ENCODE measurements around the gene TSPYL4. TPM values are rescaled to one million over a fixed set of nuclear protein-coding genes. Genes with fewer than 3 reads are reported as not detected.

Gene TSPYL4
- total and polyA plus RNA-seq, 2 of the 8 experiments (the other 6 are each of a cell fraction or from before 2014, with no cell fraction given), result 20.5 to 22.6 TPM

GRCh38 chr6:116218866-116219265 is 35.0 kb downstream of the TSPYL4 start:
- no peaks in the 10 kb centered on the region for H3K79me2 ChIP-seq (ENCODE audit: control insufficient read depth in 1 of 2, insufficient read depth in 2 of 2, low read length in 2 of 2)

More at GRCh38 chr6:116218866-116219265, 35.0 kb downstream of the TSPYL4 start:
- no peak overlapping the region for H3K9ac ChIP-seq (replicated peaks in 1 of 4; ENCODE audit: extremely low read depth in 1 of 4, low read depth in 3 of 4, low read length in 3 of 4)
- no peak overlapping the region for H3K4me2 ChIP-seq (ENCODE audit: insufficient read depth in 1 of 2, low read depth in 2 of 2, low read length in 2 of 2)
- no peak for FAIRE-seq
- no peaks in the 10 kb centered on the region for H3K23me2 ChIP-seq (ENCODE audit: low read depth, low read length)
- no peak overlapping the region for H4K8ac ChIP-seq (ENCODE audit: extremely low read depth, insufficient read depth, low read length)
- peaks cover 0 to 1% of the 10 kb centered on the region in 2 experiments for H4K20me1 ChIP-seq (replicated peaks in 1 of 2; ENCODE audit: control insufficient read depth in 1 of 2, insufficient read depth in 2 of 2, low read length in 2 of 2)
- no peak overlapping the region for H4K91ac ChIP-seq (replicated peaks; ENCODE audit: insufficient read length, low read length)
- WGBS, 2 experiments (ENCODE audit: extremely low coverage in 1 of 2, insufficient coverage in 1 of 2, insufficient read length in 1 of 2, insufficient replicate concordance in 2 of 2, low coverage in 1 of 2, low lambda C conversion rate in 2 of 2, missing lambda C conversion rate in 1 of 2), result 92% methylated on average over 5 of the region's 5 CpGs; no CpG with 5 or more reads in 1 of the 2 experiments
- no peak overlapping the region for H2BK12ac ChIP-seq (ENCODE audit: low read depth, low read length)
- H3K27me3 ChIP-seq (replicated peaks in 1 of 4; ENCODE audit: control insufficient read depth in 3 of 4, extremely low read depth in 1 of 4, insufficient read depth in 3 of 4, low read length in 3 of 4), result no peaks in the 10 kb centered on the region
- ChIA-PET POLR2A (ENCODE audit: partially characterized antibody) (interaction anchor here (2.6 kb wide), 1 partner anchor 10 kb away, joined by 9 read pairs; no protein-coding TSS in a partner anchor), CTCF (ENCODE audit: partially characterized antibody) (interaction anchor here (0.5 to 2.9 kb wide), 11 partner anchors 10 to 344 kb away, joined by 3 to 30 read pairs (median 4); no protein-coding TSS in a partner anchor)
- no peak overlapping the region for H2AFZ ChIP-seq (ENCODE audit: low read length)
- no peaks in the 10 kb centered on the region for H3K4me1 ChIP-seq (replicated peaks in 1 of 4; ENCODE audit: control insufficient read depth in 3 of 4, insufficient read depth in 4 of 4, low read length in 3 of 4)
- no peaks in the 10 kb centered on the region for H3K79me1 ChIP-seq (ENCODE audit: low read depth, low read length)
- H3K36me3 ChIP-seq (ENCODE audit: control insufficient read depth in 2 of 4, insufficient read depth in 4 of 4, low read length in 3 of 4), result peaks cover 0 to 5% (median under 1%) of the 10 kb centered on the region in 4 experiments; a peak in 1 of 8 replicates
- no peak overlapping the region for H2AK5ac ChIP-seq (ENCODE audit: low read depth, low read length)
- no peak overlapping the region for H3K56ac ChIP-seq (replicated peaks; ENCODE audit: insufficient read length, low read depth, low read length)
- no peak overlapping the region for H4K5ac ChIP-seq (ENCODE audit: insufficient read length, low read depth, low read length)
- H3K4me3 ChIP-seq (ENCODE audit: extremely low read depth in 1 of 4, insufficient read depth in 2 of 4, low read depth in 3 of 4, low read length in 4 of 4), result no peak overlapping the region
- no peak overlapping the region for H2BK120ac ChIP-seq (replicated peaks; ENCODE audit: low read depth, low read length)
- no peak overlapping the region for H3K23ac ChIP-seq (ENCODE audit: insufficient read length)
- H3K14ac ChIP-seq (ENCODE audit: insufficient read length), result no peak overlapping the region
- no peak overlapping the region for H2BK5ac ChIP-seq (ENCODE audit: low read depth, low read length)
- H3K27ac ChIP-seq (ENCODE audit: low read depth, low read length), result no peak overlapping the region
- H2BK20ac ChIP-seq (ENCODE audit: low read length), result no peak overlapping the region
- no peak overlapping the region for H3K4ac ChIP-seq (replicated peaks; ENCODE audit: insufficient read length, low read depth, low read length)
- H3K18ac ChIP-seq (ENCODE audit: extremely low read depth, low read length), result no peak overlapping the region
- DNase-seq (ENCODE audit: low read depth in 1 of 2, low spot score in 2 of 2), result no peak
- TF ChIP-seq NRF1 (IDR thresholded peaks at IDR 0.05; ENCODE audit: low read depth, low read length) (no peak), JUN (IDR thresholded peaks at IDR 0.05; ENCODE audit: low read depth, low read length) (no peak), RFX5 (IDR thresholded peaks at IDR 0.05; ENCODE audit: borderline replicate concordance, low read depth, low read length) (no peak), HDAC2 (IDR thresholded peaks at IDR 0.05; ENCODE audit: borderline replicate concordance in 1 of 2, low read depth in 2 of 2, low read length in 2 of 2) (no peak)
- no peak overlapping the region for H2BK15ac ChIP-seq (ENCODE audit: low read length)
- no peaks in the 10 kb centered on the region for H3K9me3 ChIP-seq (ENCODE audit: insufficient read depth in 2 of 2, low read depth in 1 of 2, low read length in 1 of 2)
